NCI-H1417 treated with DMSO at 0.1 percent for 48 hours (cell line): Measurements from ENCODE around the gene TTYH3.
"Not testable (repeated sequence)": the region's sequence is repeated elsewhere in the genome, so short reads cannot be mapped to it uniquely, and the experiment has no call there.

ENCODE experiments used
- DNase-seq: peaks from one replicate; lab custom pipeline; 2025; lab: John Stamatoyannopoulos, UW

Gene TTYH3

DNA sequence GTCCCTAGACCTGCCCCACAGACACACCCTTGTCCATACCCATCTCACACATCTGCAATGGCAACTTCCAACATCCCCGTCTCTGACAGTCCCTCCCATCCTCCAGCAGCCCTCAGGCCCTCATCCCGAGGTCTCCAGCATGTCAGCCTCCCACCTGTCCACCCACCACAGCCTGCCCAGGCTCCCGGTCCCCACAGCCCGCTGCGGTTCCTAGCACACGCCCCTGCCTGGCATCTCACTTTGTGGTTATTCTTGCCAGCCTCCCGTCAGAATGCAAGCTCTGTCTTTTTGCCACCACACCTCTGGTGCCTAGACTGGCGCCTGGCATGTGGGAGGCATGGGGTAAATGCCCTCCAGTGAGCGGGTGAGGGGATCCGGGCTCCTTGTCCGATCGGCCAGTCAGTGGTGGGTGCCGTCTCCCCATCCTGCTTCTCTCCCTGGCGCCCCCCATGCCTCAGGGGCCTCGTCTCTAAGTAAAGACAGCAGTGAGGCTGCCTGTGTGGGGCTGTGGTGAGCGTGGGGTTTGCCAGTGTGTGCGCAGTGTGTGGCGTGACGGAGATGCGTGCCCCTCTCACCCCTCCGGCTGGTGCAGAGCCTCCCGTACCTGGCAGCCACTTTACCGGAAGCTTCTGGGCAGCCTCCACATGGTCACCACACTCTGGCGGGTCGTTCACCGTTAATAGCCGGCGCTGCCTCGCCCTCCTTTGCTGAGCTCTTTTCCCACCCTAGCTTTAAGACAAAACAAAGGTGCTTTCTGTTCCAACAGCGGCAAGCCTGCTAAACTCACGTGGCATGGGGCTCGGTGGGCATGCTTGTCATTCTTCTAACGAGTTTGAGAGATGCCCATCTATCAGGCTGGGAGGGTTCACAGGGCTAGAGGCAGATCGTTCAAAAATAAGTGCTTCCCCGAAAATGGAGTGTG, 28.5 kb upstream of the TTYH3 start:
- no peak for DNase-seq

DNA sequence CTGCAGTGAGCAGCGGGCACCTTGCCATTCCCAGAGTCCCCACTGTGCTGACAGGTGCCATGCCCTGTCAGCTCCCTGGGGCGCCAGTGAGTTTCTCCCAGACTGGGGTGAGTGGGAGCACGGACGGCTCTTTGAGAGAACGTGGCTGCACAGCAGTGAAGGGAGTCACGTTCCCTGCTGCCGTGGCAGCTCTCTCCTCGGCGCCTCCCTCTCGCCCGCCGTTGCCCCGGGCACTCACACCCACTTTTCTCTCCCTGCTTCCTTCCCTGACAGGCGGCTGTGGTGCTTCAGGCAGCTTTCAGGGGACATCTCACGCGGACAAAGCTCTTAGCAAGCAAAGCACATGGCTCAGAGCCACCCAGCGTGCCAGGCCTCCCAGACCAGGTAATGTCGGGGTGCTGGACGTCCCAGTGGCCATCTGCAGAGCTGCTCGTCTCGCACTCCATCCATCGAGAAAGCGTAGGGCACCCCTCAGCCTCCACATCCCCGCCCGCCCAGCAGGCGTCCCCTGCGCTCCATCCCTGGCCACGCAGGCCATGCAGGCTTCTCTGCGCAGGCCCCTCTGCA, 27.1 kb upstream of the TTYH3 start:
- peak; percentile 58 for DNase-seq

DNA sequence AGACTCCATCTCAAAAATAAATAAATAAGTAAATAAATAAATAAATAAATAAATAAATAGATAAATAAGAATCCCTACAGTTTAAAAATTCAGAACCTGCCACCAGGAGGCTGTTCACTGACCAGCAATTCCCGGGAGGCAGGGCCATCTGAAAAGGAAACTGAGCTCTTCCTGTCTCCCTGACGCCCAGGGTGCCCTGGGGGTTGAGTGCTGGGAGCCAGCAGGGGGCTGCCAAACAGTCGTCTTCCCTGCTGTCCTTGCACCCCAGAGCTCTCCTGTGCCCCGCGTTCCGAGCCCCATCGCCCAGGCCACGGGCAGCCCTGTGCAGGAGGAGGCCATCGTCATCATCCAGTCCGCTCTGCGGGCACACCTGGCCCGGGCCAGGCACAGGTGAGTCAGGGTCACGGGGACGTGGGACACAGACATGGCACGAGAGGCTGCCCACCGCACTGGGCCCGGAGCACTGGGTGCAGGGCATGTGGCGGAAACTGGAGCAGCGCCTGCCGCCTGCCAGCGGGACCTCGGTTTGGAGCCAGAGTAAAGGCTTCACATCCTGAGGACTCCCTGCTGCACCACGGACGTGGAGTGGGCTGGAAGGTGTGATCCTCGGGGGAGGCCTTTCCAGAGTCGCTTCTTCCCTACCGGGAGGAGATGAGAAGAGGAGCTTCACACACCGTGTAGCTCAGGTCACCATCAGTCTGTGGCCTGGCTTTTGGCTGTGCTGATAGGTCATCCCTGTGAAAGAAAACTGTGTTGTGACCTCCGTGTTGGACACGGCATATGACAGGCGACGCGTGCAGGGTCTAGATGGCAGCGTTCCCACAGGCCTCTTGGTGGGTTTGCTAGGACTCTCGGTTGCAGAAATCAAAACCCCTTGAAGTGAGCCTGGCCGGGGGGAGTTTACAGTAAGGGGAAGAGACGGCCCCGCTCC, 25.9 kb upstream of the TTYH3 start:
- DNase-seq, result no peak

DNA sequence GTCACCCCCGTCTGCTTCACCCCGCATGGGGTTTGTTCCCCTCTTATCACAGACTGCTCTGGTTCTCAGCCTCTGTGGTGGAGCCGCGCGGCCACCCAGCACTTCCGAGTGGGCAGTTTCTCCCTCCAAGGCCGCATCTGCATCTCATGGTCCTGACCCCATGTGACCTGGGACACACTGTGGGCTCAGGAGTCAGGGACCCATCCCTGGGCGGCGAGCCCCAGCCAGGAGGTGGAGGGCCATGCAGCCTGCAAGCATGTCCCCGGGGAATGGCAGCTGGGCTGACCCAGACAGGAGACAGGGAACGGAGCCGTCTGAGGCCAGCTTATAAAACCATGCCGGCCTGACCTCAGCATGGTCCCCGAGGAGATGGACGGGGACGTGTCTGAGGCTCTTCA, 25.2 kb upstream of the TTYH3 start:
- DNase-seq, result no peak

DNA sequence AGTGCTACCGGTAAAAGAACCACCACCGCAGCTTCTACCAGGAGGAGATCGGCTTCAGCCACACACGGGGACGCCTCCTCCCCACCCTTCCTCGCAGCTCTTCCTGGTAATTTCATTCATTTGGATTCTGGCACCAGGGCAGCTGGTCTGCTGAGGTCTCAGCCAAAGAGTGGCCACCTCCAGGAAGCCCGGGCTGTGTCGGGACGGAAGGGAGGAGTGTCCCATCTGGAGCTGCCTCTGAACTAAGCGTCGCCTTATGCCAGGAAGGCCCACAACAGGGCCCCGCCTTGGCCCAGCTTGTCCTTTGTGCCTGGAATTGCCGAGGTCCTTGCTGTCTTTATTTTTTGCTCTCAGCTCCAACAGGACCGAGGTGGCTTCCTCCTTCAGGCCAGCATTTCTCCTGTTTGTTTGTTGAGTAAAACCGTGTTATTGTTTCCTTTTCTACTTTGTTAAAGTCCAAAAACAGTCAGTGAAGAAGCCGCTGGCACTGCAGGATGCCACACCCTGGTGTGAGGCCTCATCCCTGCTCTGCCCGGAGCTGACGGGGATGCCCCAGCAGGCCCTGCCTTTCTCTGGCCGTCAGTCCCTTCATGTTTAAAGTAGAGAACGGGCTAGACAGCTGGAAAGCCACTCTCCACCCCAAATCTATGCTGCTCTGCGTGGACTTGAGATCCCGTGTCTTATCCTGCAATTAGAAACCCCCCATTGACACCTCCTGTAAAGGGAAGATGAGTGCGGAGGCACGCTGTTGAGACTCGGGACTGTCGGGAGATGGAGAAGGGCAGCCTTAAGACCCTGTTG, 24.5 kb upstream of the TTYH3 start:
- DNase-seq, result no peak

DNA sequence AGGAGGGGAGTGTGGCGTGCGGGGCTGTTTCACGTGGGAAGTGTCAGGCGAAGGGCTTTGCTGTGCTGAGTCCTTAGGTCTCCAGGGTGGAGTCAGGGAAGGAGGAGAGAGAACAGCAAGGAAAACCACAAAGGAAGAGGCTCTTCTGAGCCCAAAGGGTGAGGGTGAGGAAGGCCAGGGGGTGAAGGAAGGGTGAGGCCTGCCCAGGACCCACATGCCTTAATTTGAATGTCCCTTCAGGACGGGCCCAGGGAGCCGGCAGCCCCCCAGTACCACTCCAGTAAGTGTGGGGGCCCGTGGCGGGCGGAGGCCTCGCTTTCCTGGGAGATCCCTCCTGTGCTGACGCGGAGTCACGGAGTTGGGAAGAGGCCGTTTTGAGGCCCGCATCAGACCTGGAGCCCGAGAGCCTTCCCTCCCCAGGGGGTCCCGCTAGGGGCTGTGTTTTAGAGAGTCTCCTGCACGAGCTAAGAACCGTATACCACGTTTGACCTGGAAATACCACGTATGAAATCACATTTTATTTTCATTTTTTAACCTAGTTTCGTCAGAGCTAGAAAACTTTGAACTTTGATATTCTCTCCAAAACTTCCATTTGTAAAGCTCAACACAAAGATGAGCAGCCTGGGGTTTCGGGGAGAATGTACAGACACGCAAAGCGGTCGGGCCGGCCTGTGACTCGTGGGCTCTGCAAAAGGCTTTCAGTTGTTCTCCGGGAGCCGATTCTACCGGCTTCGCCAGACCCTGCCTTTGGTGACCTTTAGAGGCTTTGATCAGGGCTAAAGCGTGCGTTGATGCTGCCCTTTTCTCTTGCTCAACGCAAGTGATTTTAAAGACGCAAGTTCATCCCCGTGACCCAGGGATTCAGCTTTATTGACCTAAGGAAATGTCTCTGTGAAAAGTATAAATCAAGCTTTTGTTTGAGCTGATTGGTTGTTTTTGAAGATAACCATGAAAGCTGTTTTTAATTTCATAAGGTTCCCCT, 23.6 kb upstream of the TTYH3 start:
- no peak for DNase-seq

DNA sequence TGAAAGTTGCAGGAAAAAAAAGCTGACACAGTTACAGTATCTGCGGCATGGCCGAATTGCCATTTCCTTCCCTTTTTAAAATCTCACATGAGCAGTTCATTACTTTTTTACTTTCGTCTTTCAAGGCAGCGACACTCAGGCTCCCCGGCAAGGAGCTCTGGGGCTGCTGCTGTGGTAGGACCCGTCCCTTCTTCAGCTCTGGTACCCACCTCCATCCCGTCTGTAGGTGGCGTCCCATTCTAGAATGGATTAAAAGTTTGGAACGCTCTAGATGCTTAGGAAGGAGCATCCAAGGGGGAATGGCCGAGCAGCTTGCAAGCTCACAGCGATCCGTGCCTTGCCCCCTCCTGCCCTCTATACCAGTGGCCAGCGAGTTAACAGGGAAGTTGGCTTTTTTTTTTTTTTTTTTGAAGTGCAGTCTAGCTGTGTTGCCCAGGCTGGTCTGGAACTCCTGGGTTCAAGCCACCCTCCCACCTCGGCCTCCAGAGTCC, 22.8 kb upstream of the TTYH3 start:
- DNase-seq, result no peak

DNA sequence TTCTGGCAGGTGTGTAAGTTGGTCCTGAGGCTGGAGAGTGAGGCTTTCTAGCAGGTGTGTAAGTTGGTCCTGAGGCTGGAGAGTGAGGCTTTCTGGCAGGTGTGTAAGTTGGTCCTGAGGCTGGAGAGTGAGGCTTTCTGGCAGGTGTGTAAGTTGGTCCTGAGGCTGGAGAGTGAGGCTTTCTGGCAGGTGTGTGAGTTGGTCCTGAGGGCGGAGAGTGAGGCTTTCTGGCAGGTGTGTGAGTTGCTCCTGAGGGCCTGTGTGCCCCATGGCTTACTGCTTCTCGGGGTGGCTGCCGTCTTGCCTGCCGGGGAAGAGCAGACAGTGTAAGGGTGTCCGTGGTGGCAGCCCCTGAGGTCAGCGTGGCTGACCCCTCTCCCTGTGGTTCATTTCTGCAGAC, 22.1 kb upstream of the TTYH3 start:
- DNase-seq, result not testable (repeated sequence)

DNA sequence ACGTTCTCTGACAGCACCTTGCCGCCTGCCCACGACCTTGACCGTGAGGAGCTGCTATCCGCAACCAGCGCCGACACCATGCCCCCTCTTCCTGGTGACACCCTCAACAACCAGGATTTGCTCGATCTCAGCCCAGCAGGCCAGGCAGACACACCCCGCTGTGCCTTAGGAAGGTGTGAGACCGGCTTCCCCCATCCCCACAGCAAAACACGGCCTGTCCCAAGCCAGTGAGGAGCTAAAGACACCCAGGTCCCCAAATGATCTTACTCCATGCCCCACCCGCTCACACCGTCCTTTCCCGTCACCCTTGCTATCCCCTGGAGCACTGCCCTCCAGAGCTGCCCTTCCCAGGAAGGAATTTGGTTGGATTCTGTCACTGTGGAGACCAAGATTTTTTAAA, 21.3 kb upstream of the TTYH3 start:
- no peak for DNase-seq

DNA sequence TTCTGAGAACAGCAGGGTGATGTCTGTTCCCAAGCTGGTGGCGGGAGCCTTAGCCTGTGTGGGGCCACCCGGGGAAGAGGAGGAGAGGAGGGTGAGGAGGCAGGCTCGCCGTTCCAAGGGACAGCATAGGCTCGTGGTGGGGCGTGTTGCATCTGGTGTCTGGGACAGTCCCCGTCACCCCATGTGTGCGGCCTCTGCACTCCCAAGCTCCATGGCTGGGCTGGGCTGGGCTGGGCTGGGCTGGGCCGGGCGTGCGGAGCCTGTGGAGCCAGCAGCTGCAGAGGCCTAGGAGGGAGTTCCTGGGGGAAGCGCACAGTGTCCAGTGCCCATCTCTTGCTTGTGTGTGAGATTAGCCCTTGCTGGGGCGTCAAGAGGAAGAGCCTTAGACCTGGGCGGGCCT, 20.9 kb upstream of the TTYH3 start:
- DNase-seq, result no peak

DNA sequence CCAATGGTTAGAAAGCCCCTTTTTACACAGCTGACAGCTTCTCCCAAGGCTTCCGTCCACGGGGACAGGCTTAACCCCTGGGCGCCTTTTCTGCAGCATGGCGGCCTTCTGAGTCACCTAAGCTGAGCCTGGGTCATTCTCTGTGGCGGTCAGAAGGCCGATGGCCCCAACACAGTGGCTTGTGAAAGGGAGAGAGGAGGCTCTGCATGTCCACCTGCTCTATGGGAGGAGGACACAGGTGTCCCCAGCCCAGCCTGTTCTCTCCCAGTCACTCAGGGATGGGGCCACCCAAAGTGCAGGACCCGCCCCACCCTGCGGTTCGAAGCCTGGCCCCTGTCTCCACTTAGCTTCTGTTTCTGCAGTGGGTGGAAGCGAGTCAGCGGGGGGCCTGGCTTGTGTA, 20.4 kb upstream of the TTYH3 start:
- DNase-seq, result no peak

DNA sequence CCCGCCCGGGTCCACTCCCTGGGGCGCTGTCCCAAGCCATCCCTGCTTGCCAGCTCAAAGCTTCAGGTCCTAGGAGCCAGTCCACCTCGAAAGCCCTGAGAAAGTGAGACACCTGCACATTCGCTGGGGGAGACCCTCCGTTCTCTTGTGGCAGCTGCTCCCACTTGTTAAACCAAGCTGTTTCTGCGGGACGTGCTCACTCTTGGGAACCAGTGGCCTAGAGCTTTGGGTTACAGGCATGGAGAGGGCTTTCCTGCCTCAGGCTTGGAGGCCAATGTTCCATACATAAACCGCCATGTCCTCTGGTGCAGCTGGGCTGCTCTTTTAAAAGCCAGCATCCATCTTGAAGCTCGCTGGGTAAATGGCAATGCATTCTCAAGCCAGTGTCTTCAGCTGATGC, 19.9 kb upstream of the TTYH3 start:
- no peak for DNase-seq

DNA sequence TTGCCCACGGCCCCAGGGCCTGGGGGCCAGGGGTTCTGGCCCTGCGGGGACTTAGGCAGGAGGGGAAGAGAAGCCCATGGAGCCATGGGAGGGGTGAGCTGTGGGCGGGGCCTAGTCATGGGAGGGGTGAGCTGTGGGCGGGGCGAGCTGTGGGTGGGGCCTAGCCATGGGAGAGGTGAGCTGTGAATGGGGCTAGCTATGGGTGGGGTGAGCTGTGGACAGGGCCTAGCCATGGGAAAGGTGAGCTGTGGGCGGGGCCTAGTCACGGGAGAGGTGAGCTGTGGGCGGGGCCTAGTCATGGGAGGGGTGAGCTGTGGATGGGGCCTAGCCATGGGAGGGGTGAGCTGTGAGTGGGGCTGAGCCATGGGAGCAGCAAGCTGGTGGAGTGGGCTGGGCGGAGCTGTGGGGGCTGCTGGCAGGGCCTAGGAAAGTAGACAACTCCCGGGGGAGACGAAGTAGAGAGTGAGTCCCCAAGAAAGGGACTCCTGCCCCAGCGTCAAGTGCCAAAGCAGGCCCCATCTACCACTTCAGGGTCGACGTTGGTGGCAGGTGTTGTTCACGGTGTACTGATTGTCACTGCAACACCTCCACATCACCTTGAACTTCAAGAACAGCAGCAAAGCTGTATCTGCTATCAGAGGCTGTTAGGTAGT, 19.2 kb upstream of the TTYH3 start:
- no peak for DNase-seq

DNA sequence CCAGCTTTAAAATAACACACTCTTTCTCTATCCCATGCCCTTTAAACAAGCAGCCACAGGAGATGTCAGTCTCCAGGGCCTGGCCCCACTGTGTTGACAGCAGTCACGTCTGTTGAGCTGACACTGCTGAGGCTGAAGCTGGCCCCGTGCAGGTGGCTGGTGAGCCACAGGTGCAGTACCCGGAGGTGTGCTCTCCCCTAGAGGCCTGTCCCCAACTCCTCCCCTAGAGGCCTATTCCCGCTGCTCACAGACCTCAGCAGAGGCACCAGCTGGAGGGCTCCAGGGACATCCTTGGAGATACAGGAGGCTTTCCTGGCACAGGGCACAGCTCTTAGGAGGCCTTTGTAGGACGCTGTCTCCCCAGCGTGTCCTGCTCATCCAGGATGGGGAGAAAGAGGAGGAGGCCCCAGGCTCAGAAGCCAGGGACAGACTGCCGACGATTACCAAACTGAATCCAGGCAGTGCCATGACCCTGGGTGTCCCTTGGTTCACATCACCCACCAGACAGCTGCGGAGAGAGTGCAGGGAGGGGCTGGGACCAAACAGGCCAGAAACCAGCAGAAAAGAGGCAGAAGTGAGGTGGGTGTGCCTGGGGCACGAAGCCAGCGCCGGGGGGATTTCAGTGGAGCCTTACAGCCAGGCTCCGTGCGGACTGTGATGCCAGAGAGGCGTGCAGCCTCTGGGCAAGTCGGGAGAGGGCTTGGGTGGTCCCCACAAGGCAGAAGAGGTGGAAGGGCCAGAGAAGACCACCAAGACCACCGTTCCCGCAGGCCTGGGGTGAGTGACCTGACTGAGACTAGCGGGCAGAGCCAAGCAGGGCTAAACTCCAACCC, 18.5 kb upstream of the TTYH3 start:
- no peak for DNase-seq

DNA sequence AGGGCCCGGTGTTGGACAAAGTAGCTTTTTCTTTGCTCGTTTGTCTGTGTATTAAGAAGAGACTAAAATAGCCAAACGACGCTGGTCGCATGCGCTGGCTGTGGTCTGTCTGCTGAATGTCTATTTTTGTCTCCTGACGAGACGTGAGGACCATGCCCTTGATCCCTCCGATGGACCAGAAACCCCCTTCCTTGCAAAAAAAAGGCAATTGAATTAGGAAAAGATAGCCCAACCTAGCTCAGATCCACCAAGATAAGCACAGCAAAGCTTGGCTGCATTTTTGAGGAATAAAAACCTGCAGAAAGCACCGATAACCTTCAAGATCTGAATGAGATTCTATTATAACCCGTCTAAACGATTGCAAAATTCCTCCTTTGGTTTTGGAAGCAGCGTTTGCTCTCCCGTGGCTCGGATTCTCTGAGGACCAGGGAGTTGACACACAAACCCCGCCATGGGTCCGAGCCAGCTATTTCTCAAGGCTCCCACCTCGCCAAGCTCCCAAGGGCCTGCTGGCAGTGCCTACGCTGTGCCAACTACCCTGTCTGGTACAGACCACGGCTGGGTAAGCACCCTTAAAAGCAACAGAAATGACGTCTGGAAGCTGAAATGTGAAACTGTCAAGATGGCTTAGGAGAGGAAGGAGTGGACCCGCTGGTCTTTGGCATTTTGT, 17.7 kb upstream of the TTYH3 start:
- no peak for DNase-seq

DNA sequence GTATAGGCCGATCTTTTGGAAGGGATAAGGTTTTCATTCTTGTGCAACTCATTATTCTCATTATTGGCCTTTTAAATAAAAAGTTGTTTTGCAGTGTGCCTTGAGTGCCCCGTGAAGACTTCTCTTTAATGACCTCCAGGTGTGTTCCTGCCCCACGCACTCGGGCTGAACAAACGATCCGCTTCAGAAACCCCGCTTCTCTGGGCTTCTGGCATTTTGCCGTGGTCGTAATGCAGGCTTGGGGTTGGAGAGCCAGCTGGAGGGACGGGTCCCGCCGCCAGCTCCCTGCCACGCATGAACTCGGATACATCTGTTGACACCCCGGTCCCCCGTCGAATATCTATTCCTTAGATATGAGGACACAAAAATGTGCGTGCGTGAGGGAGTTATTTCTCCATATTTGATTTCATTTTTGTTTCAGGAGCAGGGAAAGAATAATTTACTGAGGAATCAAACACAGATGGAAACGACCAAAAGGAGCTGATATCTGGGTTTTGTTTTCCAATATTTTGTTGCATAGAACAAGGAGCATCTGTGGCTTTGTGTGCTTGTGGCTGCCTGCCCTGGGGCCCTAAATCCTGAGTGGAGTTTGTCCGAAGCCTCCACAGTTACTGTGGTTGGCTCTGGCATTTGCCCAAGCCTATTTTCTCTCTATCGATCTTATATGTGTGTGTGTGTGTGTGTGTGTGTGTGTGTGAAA, 17.0 kb upstream of the TTYH3 start:
- DNase-seq, result no peak

DNA sequence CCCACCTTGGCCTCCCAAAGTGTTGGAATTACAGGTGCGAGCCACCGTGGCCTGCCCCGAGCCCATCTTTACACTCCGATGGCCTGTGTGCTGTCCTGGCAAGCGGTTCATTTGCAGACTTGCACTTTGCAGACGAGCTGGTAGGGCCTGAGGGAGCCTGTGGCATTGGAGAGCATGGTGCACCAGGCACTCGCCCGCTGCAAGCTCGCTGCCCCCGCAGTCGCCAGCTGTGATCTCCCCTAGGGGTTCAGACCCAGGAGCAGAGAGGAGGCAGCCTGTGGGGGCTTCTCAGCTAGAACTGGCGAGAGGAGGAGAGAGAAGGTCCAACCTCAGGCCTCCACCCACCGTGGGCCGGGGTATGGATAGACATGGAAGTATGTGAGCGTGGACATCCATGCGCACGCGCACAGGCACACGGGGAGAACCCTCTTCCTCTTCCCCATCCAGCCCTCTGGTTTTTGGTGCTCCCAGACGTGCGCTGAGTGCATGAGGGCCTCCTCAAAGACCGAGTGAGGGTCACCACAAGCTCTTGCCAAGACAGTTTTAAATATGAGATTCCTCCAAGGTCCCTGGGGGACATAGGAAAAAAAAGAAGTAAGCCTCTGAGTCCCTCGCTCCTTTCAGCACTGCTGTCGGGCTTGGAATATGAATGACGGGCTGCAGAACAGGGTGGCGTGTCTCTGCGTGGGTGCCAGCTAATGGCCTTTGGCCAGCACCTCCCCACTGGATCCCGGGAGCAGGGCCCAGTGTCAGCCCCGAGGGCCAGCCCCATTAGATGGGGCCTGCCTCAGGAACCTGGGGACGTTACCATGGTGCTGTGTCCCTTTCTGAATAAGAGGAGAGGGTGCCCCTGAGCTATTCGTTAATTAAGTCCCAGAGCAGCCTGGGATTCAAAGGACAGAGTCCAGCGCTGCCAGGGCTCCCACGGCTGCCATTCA, 15.1 kb upstream of the TTYH3 start:
- DNase-seq, result no peak
